CD4-positive, alpha-beta T cell (primary cell): ENCODE data around the gene ATP5MK. TPM values are rescaled to one million over a fixed set of nuclear protein-coding genes. Genes with fewer than 3 reads are reported as not detected.

Experiments used
- ATAC-seq: fragments of 200-7000 bp; cut with Tn5 transposase; one replicate; pipeline ENCODE4 v1.10.0; 2022; ENCODE audit warnings: mild to moderate bottlenecking; ENCODE audit not compliant: poor library complexity
- CTCF ChIA-PET: fragments of 350-600 bp; sonication (Branson Sonifier 250); formaldehyde crosslinking; loops from one replicate; lab custom pipeline; 2021; ENCODE audit warnings: antibody characterized with exemption, inconsistent platforms; lab: Charles Lee
- POLR2A ChIA-PET: fragments of 350-600 bp; sonication (Branson Sonifier 250); formaldehyde crosslinking; loops from one replicate; lab custom pipeline; 2021; ENCODE audit warnings: antibody characterized with exemption, inconsistent platforms; lab: Charles Lee
- DNase-seq, 14 experiments: peaks; one replicate each; pipeline ENCODE4 v3.0.0-alpha.2; 2013 to 2020; ENCODE audit warnings: mixed read lengths in 2 of 14
- H3K27ac ChIP-seq, 2 donors: one replicate each; pipeline versions ENCODE4 v1.5.1 to v1.7.0; 2013; ENCODE audit warnings: low read length in 2 of 2, low read depth in 1 of 2, mild to moderate bottlenecking in 1 of 2
- H3K27me3 ChIP-seq, 2 experiments: 1 replicate in 1 of 2; 2 replicates in 1 of 2; pipeline versions ENCODE4 v1.6.1 to v1.7.0; 2013; ENCODE audit warnings: low read length in 2 of 2, control low read depth in 1 of 2, mild to moderate bottlenecking in 1 of 2, moderate library complexity in 1 of 2; ENCODE audit not compliant: insufficient read depth in 2 of 2, control insufficient read depth in 1 of 2
- H3K36me3 ChIP-seq: one replicate; pipeline ENCODE4 v1.6.1; 2013; ENCODE audit warnings: low read length, control low read depth; ENCODE audit not compliant: insufficient read depth
- H3K4me1 ChIP-seq: one replicate; pipeline ENCODE4 v1.6.1; 2013; ENCODE audit warnings: low read length, control low read depth; ENCODE audit not compliant: insufficient read depth
- H3K4me3 ChIP-seq: one replicate; pipeline ENCODE4 v1.5.1; 2013; ENCODE audit warnings: mild to moderate bottlenecking, low read length, moderate library complexity
- H3K9me3 ChIP-seq, 2 experiments: 1 replicate in 1 of 2; 2 replicates in 1 of 2; pipeline versions ENCODE4 v1.6.1 to v1.7.0; 2013; ENCODE audit warnings: low read length in 2 of 2, mild to moderate bottlenecking in 2 of 2, control low read depth in 1 of 2, moderate library complexity in 1 of 2; ENCODE audit not compliant: control insufficient read depth in 1 of 2, insufficient read depth in 1 of 2
- H3K27ac Mint-ChIP-seq: one replicate; pipeline ENCODE4 v1.8.0; 2020; ENCODE audit warnings: mixed read lengths
- H3K27me3 Mint-ChIP-seq: one replicate; pipeline ENCODE4 v1.8.0; 2021; ENCODE audit warnings: mixed read lengths
- H3K36me3 Mint-ChIP-seq: one replicate; pipeline ENCODE4 v1.8.0; 2021; ENCODE audit warnings: low read depth, mixed read lengths
- H3K4me1 Mint-ChIP-seq: one replicate; pipeline ENCODE4 v1.8.0; 2021; ENCODE audit warnings: low read depth, mixed read lengths
- H3K4me3 Mint-ChIP-seq: one replicate; pipeline ENCODE4 v1.8.0; 2020; ENCODE audit warnings: mild to moderate bottlenecking, mixed read lengths
- H3K9me3 Mint-ChIP-seq: one replicate; pipeline ENCODE4 v1.8.0; 2020; ENCODE audit warnings: mixed read lengths
- intact Hi-C, 2 experiments: fragments of 100-400 bp; cut with DNase I in 1 of 2; cut with micrococcal nuclease in 1 of 2; formaldehyde crosslinking; loops; one replicate each; pipeline versions ENCODE4 v1.15.1 to v1.9.0; 2023 to 2025; cut with DNase I, micrococcal nuclease
- total RNA-seq, 174 experiments: library from RNA in 2 of 174; stranded (reverse) in 2 of 174; gene quantifications; one replicate each; pipeline ENCODE4 v1.2.3 and lab custom pipeline; 2021 to 2026
- TF ChIP-seq, protein P1 (sequence below): fragments of 200-600 bp; IDR thresholded peaks from one replicate; pipeline ENCODE4 v1.8.0; 2022; ENCODE audit warnings: antibody characterized with exemption, mild to moderate bottlenecking

Gene ATP5MK
- total RNA-seq, 2 experiments from 2014 or later, result 107 to 111 TPM

DNA sequence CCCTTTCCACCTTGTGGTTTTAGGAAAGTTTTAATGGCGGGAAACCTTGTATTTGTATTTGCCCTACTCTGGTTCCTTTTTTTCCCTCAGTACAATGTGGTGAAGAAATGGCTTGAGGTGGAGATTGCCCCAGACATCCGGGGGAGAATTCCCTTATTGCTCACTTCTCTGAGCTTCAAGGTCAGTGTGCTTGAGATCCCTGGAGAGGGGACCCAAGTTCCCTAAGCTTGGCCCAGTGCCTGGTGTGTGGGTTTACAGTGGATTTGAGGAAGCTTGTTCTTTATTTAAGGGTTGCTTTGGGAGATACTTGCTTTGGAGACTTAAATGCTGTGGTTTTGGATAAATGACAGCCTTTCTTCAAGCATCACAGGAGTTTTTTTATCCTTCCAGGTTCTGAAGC lies 37.6 kb upstream of the ATP5MK start:
- H3K36me3 Mint-ChIP-seq, result peaks cover 76% of the 10 kb centered on the region
- peaks cover 24% of the 10 kb centered on the region for H3K4me1 Mint-ChIP-seq
- no peak overlapping the region for H3K4me3 Mint-ChIP-seq
- Histone ChIP-seq H3K27me3 (no peaks in the 10 kb centered on the region), H3K27ac (no peak overlapping the region), H3K9me3 (no peaks in the 10 kb centered on the region), H3K36me3 (peaks cover 63% of the 10 kb centered on the region), H3K4me1 (peaks cover 13% of the 10 kb centered on the region), H3K4me3 (no peak overlapping the region)
- no peaks in the 10 kb centered on the region for H3K27me3 Mint-ChIP-seq
- DNase-seq (peak in 2 of 14 experiments; percentile 20 to 35), ATAC-seq (no peak)
- no peak overlapping the region for H3K27ac Mint-ChIP-seq
- ChIA-PET POLR2A (no interaction called here), CTCF (no interaction called here)
- TF ChIP-seq, protein P1, sequence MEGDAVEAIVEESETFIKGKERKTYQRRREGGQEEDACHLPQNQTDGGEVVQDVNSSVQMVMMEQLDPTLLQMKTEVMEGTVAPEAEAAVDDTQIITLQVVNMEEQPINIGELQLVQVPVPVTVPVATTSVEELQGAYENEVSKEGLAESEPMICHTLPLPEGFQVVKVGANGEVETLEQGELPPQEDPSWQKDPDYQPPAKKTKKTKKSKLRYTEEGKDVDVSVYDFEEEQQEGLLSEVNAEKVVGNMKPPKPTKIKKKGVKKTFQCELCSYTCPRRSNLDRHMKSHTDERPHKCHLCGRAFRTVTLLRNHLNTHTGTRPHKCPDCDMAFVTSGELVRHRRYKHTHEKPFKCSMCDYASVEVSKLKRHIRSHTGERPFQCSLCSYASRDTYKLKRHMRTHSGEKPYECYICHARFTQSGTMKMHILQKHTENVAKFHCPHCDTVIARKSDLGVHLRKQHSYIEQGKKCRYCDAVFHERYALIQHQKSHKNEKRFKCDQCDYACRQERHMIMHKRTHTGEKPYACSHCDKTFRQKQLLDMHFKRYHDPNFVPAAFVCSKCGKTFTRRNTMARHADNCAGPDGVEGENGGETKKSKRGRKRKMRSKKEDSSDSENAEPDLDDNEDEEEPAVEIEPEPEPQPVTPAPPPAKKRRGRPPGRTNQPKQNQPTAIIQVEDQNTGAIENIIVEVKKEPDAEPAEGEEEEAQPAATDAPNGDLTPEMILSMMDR, result no peak
- intact Hi-C loops, result no loop called here
- H3K9me3 Mint-ChIP-seq, result no peaks in the 10 kb centered on the region

- Mint-ChIP-seq H3K36me3 (peaks cover 79% of the 10 kb centered on the region), H3K27me3 (no peaks in the 10 kb centered on the region), H3K4me3 (no peak overlapping the region), H3K9me3 (no peaks in the 10 kb centered on the region), H3K4me1 (peaks cover 40% of the 10 kb centered on the region), H3K27ac (no peak overlapping the region)
- Histone ChIP-seq H3K4me3 (no peak overlapping the region), H3K36me3 (peaks cover 57% of the 10 kb centered on the region), H3K9me3 (no peaks in the 10 kb centered on the region), H3K27me3 (no peaks in the 10 kb centered on the region), H3K27ac (no peak overlapping the region), H3K4me1 (peaks cover 16% of the 10 kb centered on the region)
- POLR2A ChIA-PET, result no interaction called here
- DNase-seq, result no peak
- intact Hi-C loops, result no loop called here
- no peak for ATAC-seq
- CTCF ChIA-PET, result no interaction called here
- TF ChIP-seq, protein P1, result no peak
Observed at GRCh38 chr10:103431902-103432301, 35.6 kb upstream of the ATP5MK start.

DNA sequence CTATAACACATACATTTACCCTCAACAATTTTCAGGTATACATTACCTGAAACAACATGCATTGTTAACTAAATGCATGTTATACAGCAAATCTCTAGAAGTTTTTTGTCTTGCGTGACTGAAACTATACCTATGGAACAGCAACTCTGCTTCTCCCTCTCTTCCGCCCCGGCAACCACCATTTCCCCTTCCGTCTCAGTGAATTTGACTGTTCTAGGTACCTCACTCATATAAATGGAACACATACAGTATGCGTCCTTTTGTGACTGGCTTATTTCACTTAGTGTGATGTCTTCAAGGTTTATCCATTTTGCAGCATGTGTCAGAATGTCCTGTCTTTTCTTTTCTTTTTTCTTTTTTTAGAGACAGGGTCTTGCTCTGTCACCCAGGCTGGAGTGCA lies 33.4 kb upstream of the ATP5MK start:
- DNase-seq, result peak in 4 of 14 experiments; percentile 19 to 47 (median 36)
- CTCF ChIA-PET, result no interaction called here
- Mint-ChIP-seq H3K27ac (peak overlapping the region; percentile 53), H3K4me3 (peak overlapping the region; percentile 23), H3K4me1 (peaks cover 40% of the 10 kb centered on the region), H3K27me3 (no peaks in the 10 kb centered on the region), H3K9me3 (no peaks in the 10 kb centered on the region), H3K36me3 (peaks cover 75% of the 10 kb centered on the region)
- H3K9me3 ChIP-seq, result no peaks in the 10 kb centered on the region
- H3K4me1 ChIP-seq, result peaks cover 16% of the 10 kb centered on the region
- POLR2A ChIA-PET, result no interaction called here
- ATAC-seq, result peak; percentile 77
- intact Hi-C loops, result no loop called here
- no peaks in the 10 kb centered on the region for H3K27me3 ChIP-seq
- H3K27ac ChIP-seq, result no peak overlapping the region
- no peak overlapping the region for H3K4me3 ChIP-seq
- H3K36me3 ChIP-seq, result peaks cover 49% of the 10 kb centered on the region
- TF ChIP-seq, protein P1, result no peak
